ENCODE data around the gene ELL3. TPM values are rescaled to one million over a fixed set of nuclear protein-coding genes. Genes with fewer than 3 reads are reported as not detected.
"Not testable (repeated sequence)": the region's sequence is repeated elsewhere in the genome, so short reads cannot be mapped to it uniquely, and the experiment has no call there.

Gene ELL3
- total and polyA plus RNA-seq, 2 donors (not counting 3 experiments of a cell fraction or from before 2014, with no cell fraction given), result 3.1 to 3.6 TPM

GRCh38 chr15:43748376-43748775 is 28.4 kb downstream of the ELL3 start:
- peaks cover 4% of the 10 kb centered on the region for H3K4me1 ChIP-seq (ENCODE audit: control insufficient read depth, extremely low read depth, insufficient read depth, low read length)
- peak; percentile 65 for FAIRE-seq
- H3K9me3 ChIP-seq (replicated peaks; ENCODE audit: control insufficient read depth, insufficient read depth, low read length), result no peaks in the 10 kb centered on the region
- CTCF ChIA-PET, result no interaction called here
- H3K9me1 ChIP-seq (replicated peaks; ENCODE audit: control insufficient read depth, extremely low read depth, insufficient read depth, low read length), result no peaks in the 10 kb centered on the region
- POLR2A ChIA-PET, result interaction anchor here (0.7 kb wide), 1 partner anchor 52 kb away, joined by 4 read pairs; the partner anchor contains the start of gene HYPK
- TF ChIP-seq MAX (IDR thresholded peaks at IDR 0.05; ENCODE audit: insufficient read depth, insufficient read length), result no peak
- no peak for TF ChIP-seq MYC (IDR thresholded peaks at IDR 0.05; ENCODE audit: low read depth, low read length)
- TF ChIP-seq GATA2 (IDR thresholded peaks at IDR 0.05; ENCODE audit: insufficient read depth, insufficient read length, low read depth, low read length), result no peak
- TF ChIP-seq POLR2A (IDR thresholded peaks at IDR 0.05; ENCODE audit: low read depth, low read length), result no peak
- TF ChIP-seq CTCF (IDR thresholded peaks at IDR 0.05; ENCODE audit: extremely low read depth in 1 of 2, insufficient read depth in 1 of 2, low read depth in 1 of 2, low read length in 2 of 2), result no peak
- TF ChIP-seq POLR2AphosphoS5 (IDR thresholded peaks at IDR 0.05; ENCODE audit: insufficient read depth, low read depth, low read length), result no peak
- no peak for TF ChIP-seq FOS (IDR thresholded peaks at IDR 0.05; ENCODE audit: borderline replicate concordance, insufficient read depth, low read length)
- TF ChIP-seq EZH2 (IDR thresholded peaks at IDR 0.05; ENCODE audit: borderline replicate concordance, low read depth, low read length, severe bottlenecking), result no peak
- TF ChIP-seq JUN (IDR thresholded peaks at IDR 0.05; ENCODE audit: borderline replicate concordance, insufficient read depth, insufficient read length, low read depth), result no peak
- no peak overlapping the region for H3K27ac ChIP-seq (ENCODE audit: insufficient read depth, low read depth, low read length)
- peak overlapping the region; percentile 80 for H3K4me2 ChIP-seq (ENCODE audit: insufficient read depth, low read length)
- no peak overlapping the region for H2AFZ ChIP-seq (ENCODE audit: low read depth, low read length)
- H4K20me1 ChIP-seq (replicated peaks; ENCODE audit: control insufficient read depth, extremely low read depth, insufficient read depth, low read length), result peaks cover 12% of the 10 kb centered on the region
- H3K9ac ChIP-seq (replicated peaks; ENCODE audit: extremely low read depth, insufficient read depth, low read length), result no peak overlapping the region
- dilution Hi-C loops (cut with MboI; ENCODE audit: extremely low pct_ligation_motif_present, low sequenced_read_pairs) (no loop called here), intact Hi-C loops (cut with micrococcal nuclease) (loop anchor here (10.0 kb wide), 1 partner anchor 234 kb away; the partner anchor contains the start of gene MAP1A)
- DNase-seq (ENCODE audit: low read depth, low spot score), result no peak
- H3K27me3 ChIP-seq (ENCODE audit: control insufficient read depth in 2 of 2, insufficient read depth in 2 of 2, low read length in 2 of 2), result no peaks in the 10 kb centered on the region
- H3K36me3 ChIP-seq (ENCODE audit: control insufficient read depth in 2 of 2, extremely low read depth in 1 of 2, insufficient read depth in 2 of 2, low read length in 2 of 2), result peaks cover 0 to 10% of the 10 kb centered on the region in 2 experiments
- peak overlapping the region in 2 of 3 experiments; percentile 12 to 93 for H3K4me3 ChIP-seq (replicated peaks in 1 of 3; ENCODE audit: insufficient read depth in 1 of 3, low read depth in 1 of 3, low read length in 3 of 3)
- H3K79me2 ChIP-seq (ENCODE audit: control insufficient read depth, insufficient read depth, low read length), result peaks cover 71% of the 10 kb centered on the region
- BruUV-seq (replicated peaks), result no TSS peak

- intact Hi-C loops (cut with micrococcal nuclease), result loop anchor here (10.0 kb wide), 1 partner anchor 232 kb away; the partner anchor contains the start of gene MAP1A
- H3K4me1 ChIP-seq (ENCODE audit: control insufficient read depth, extremely low read depth, insufficient read depth, low read length); CTCF ChIA-PET; FAIRE-seq; H3K27me3 ChIP-seq (ENCODE audit: control insufficient read depth in 2 of 2, insufficient read depth in 2 of 2, low read length in 2 of 2); H3K36me3 ChIP-seq (ENCODE audit: control insufficient read depth in 2 of 2, extremely low read depth in 1 of 2, insufficient read depth in 2 of 2, low read length in 2 of 2); H3K9me3 ChIP-seq (replicated peaks; ENCODE audit: control insufficient read depth, insufficient read depth, low read length); dilution Hi-C loops (cut with MboI; ENCODE audit: extremely low pct_ligation_motif_present, low sequenced_read_pairs); H3K9me1 ChIP-seq (replicated peaks; ENCODE audit: control insufficient read depth, extremely low read depth, insufficient read depth, low read length); H4K20me1 ChIP-seq (replicated peaks; ENCODE audit: control insufficient read depth, extremely low read depth, insufficient read depth, low read length); POLR2A ChIA-PET; H2AFZ ChIP-seq (ENCODE audit: low read depth, low read length): not testable (repeated sequence)
- DNase-seq (ENCODE audit: low read depth, low spot score), result peak; percentile 63
- Histone ChIP-seq H3K27ac (ENCODE audit: insufficient read depth, low read depth, low read length) (peak overlapping the region; percentile 79), H3K9ac (replicated peaks; ENCODE audit: extremely low read depth, insufficient read depth, low read length) (peak overlapping the region; percentile 92), H3K79me2 (ENCODE audit: control insufficient read depth, insufficient read depth, low read length) (peaks cover 56% of the 10 kb centered on the region), H3K4me3 (replicated peaks in 1 of 3; ENCODE audit: insufficient read depth in 1 of 3, low read depth in 1 of 3, low read length in 3 of 3) (peak overlapping the region; percentile 73 to 93 (median 80)), H3K4me2 (ENCODE audit: insufficient read depth, low read length) (peak overlapping the region; percentile 80)
- BruUV-seq (replicated peaks), result TSS peak; percentile 51
These were observed 29.9 kb downstream of the ELL3 start for GRCh38 chr15:43746903-43747309.

All from endothelial cell of umbilical vein (primary cell).